Tibial nerve (tissue), 4 donors: ENCODE measurements around the gene ST3GAL4. TPM values are rescaled to one million over a fixed set of nuclear protein-coding genes. Genes with fewer than 3 reads are reported as not detected.
"Not testable (repeated sequence)": the region's sequence is repeated elsewhere in the genome, so short reads cannot be mapped to it uniquely, and the experiment has no call there.

Experiments used
- DNase-seq, 2 donors: peaks; one replicate each; pipeline ENCODE4 v3.0.0-alpha.2; 2019; ENCODE audit warnings: low spot score in 2 of 2
- H3K27ac ChIP-seq, 4 donors: fragments of 200-600 bp; sonication (generic) in 3 of 4; one replicate each; pipeline ENCODE4 v1.5.1; 2017 to 2019; ENCODE audit warnings: mild to moderate bottlenecking in 1 of 4
- H3K27me3 ChIP-seq, 2 donors: fragments of 200-600 bp; sonication (generic) in 1 of 2; one replicate each; pipeline versions ENCODE4 v1.5.1 to v1.6.0; 2017 to 2019
- H3K36me3 ChIP-seq, 3 donors: fragments of 200-600 bp; sonication (generic); one replicate each; pipeline ENCODE4 v1.5.1; 2018 to 2019
- H3K4me1 ChIP-seq, 4 donors: fragments of 200-600 bp; sonication (generic) in 3 of 4; one replicate each; pipeline ENCODE4 v1.5.1; 2017 to 2019
- H3K4me3 ChIP-seq, 4 donors: fragments of 200-600 bp; sonication (generic) in 3 of 4; one replicate each; pipeline ENCODE4 v1.5.1; 2017 to 2019; ENCODE audit warnings: mild to moderate bottlenecking in 1 of 4, moderate library complexity in 1 of 4
- H3K9me3 ChIP-seq, 4 donors: fragments of 200-600 bp; sonication (generic) in 3 of 4; one replicate each; pipeline ENCODE4 v1.5.1; 2017 to 2019
- CTCF ChIP-seq, 5 experiments: fragments of 200-600 bp in 3 of 5; fragments of 450-650 bp in 2 of 5; sonication (generic) in 3 of 5; IDR thresholded peaks; one replicate each; pipeline ENCODE4 v1.5.1; 2016 to 2019; ENCODE audit warnings: antibody characterized with exemption in 5 of 5, mild to moderate bottlenecking in 3 of 5, moderate library complexity in 2 of 5
- EP300 ChIP-seq, 2 donors: sonication (generic); formaldehyde crosslinking; IDR thresholded peaks; one replicate each; pipeline ENCODE4 v1.6.1; 2017; ENCODE audit warnings: antibody characterized with exemption in 2 of 2, mild to moderate bottlenecking in 1 of 2
- POLR2A ChIP-seq, 2 donors: fragments of 450-650 bp; IDR thresholded peaks; one replicate each; pipeline ENCODE4 v1.6.1; 2017; ENCODE audit warnings: antibody characterized with exemption in 2 of 2, mild to moderate bottlenecking in 2 of 2, moderate library complexity in 2 of 2
- WGBS, 2 donors: methylation state at CpG; one replicate each; pipeline ENCODE4 v1.1.5; 2018; 5-methylcytosine and 5-hydroxymethylcytosine counted together
- total RNA-seq, 4 donors: library from RNA; depleted of rRNA; stranded (reverse); fragments of >200 nt; gene quantifications; one replicate each; pipeline ENCODE4 v1.1.0, GENCODE V29; 2016

Gene ST3GAL4
- total RNA-seq, 4 donors from 2014 or later: 68.1 to 162 (median 122) TPM

- Histone ChIP-seq H3K9me3 (no peaks in the 10 kb centered on the region), H3K4me3 (no peak overlapping the region), H3K4me1 (peaks cover 0 to 57% (median 2%) of the 10 kb centered on the region in 4 donors), H3K36me3 (no peaks in the 10 kb centered on the region), H3K27me3 (no peaks in the 10 kb centered on the region), H3K27ac (peak overlapping the region in 1 of 4 donors; percentile 43)
- no peak for DNase-seq
- 64 to 75% methylated on average over 8 of the region's 8 CpGs for WGBS, 2 donors
- TF ChIP-seq CTCF (IDR thresholded peaks at IDR 0.05) (no peak), EP300 (IDR thresholded peaks at IDR 0.05) (no peak), POLR2A (IDR thresholded peaks at IDR 0.05) (no peak)
Measured at GRCh38 chr11:126385991-126386728, 30.7 kb downstream of the ST3GAL4 start.

- not testable (repeated sequence) for DNase-seq, H3K27ac ChIP-seq, H3K36me3 ChIP-seq, H3K4me3 ChIP-seq, H3K9me3 ChIP-seq, H3K27me3 ChIP-seq
- peaks cover 0 to 62% (median 4%) of the 10 kb centered on the region in 4 donors for H3K4me1 ChIP-seq
- 38 to 44% methylated on average over 3 to 5 of the region's 5 CpGs for WGBS, 2 donors
Measured at GRCh38 chr11:126386729-126387071, 31.2 kb downstream of the ST3GAL4 start.

DNA sequence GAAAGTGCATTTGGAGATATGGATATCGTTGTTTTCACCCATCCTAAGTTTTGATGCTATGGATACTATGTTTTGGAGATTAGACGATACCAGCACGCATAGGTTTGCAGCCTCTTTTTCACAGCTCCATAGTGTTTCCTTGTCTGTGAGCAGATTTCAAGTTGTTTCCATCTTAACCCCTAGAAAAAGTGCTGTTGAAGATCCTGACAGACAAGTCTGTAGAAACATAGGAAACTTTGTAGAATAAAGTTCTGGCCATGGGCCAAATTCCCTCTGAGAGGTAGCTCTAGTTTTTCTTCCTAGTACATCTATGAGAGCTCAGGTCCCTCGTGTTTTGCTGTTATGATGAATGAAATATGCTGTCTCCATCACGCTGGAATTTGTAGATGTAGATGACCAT, 32.4 kb downstream of the ST3GAL4 start:
- no peak for TF ChIP-seq EP300 (IDR thresholded peaks at IDR 0.05)
- DNase-seq: no peak
- no peak overlapping the region for H3K4me3 ChIP-seq
- H3K27ac ChIP-seq: no peak overlapping the region
- peaks cover 0 to 68% (median 9%) of the 10 kb centered on the region in 4 donors for H3K4me1 ChIP-seq
- H3K9me3 ChIP-seq: no peaks in the 10 kb centered on the region
- no peaks in the 10 kb centered on the region for H3K36me3 ChIP-seq
- H3K27me3 ChIP-seq: no peaks in the 10 kb centered on the region
- WGBS, 2 donors: 69 to 75% methylated on average over 5 of the region's 5 CpGs

DNA sequence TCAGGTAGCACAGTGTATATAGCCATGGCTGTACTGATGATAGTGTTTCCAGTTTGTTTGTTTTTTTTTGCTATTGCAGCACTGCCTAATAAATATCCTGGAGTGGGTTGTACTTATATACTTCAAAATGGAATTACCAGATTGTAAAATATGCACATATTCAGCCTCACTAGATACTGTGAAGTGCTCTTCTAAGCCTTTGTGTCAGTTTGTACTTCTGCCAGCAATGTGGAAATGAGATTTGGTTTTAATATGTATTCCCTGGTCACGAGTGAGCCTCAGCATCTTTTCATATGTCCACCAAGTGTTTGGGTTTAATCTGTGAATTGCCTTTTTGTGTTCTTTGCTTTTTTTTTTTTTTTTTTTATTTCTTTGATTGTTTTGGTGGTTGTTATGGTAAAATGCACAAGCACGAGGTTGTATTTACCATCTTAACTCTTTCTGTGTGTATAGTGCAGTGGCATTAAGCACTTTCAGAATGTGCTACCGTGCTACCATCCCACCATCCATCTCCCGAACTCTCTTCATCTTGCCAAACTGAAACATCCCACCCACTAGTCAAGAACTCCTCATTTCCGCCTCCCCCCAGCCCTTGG, 34.9 kb downstream of the ST3GAL4 start:
- H3K9me3 ChIP-seq: no peaks in the 10 kb centered on the region
- H3K27ac ChIP-seq: peak overlapping the region in 1 of 4 donors; percentile 61
- H3K4me3 ChIP-seq: no peak overlapping the region
- H3K36me3 ChIP-seq: no peaks in the 10 kb centered on the region
- H3K4me1 ChIP-seq: peaks cover 0 to 79% (median 22%) of the 10 kb centered on the region in 4 donors
- peak in 1 of 2 donors; percentile 0 for DNase-seq
- 42 to 47% methylated on average over 5 of the region's 5 CpGs for WGBS, 2 donors
- H3K27me3 ChIP-seq: no peaks in the 10 kb centered on the region
- TF ChIP-seq POLR2A (IDR thresholded peaks at IDR 0.05): no peak
- TF ChIP-seq CTCF (IDR thresholded peaks at IDR 0.05): no peak
- TF ChIP-seq EP300 (IDR thresholded peaks at IDR 0.05): no peak

- no peaks in the 10 kb centered on the region for H3K36me3 ChIP-seq
- peak overlapping the region in 2 of 4 donors; percentile 56 to 72 for H3K27ac ChIP-seq
- TF ChIP-seq POLR2A (IDR thresholded peaks at IDR 0.05) (no peak), CTCF (IDR thresholded peaks at IDR 0.05) (no peak), EP300 (IDR thresholded peaks at IDR 0.05) (no peak)
- H3K27me3 ChIP-seq: no peaks in the 10 kb centered on the region
- DNase-seq: peak in 1 of 2 donors; percentile 7
- 66 to 72% methylated on average over 7 of the region's 7 CpGs for WGBS, 2 donors
- H3K9me3 ChIP-seq: no peaks in the 10 kb centered on the region
- peaks cover 0 to 75% (median 22%) of the 10 kb centered on the region in 4 donors for H3K4me1 ChIP-seq
- no peak overlapping the region for H3K4me3 ChIP-seq
Measured at GRCh38 chr11:126391286-126391954, 35.9 kb downstream of the ST3GAL4 start.
